ENCODE measurements around the gene NOSIP. TPM values are rescaled to one million over a fixed set of nuclear protein-coding genes. Genes with fewer than 3 reads are reported as not detected.
A peak's percentile ranks its signal among the peaks of the same experiment; 100 is the strongest.

Gene NOSIP
- total RNA-seq, 2 donors from 2014 or later = 101 to 103 TPM

- peaks cover 76% of the 10 kb centered on the region for H3K36me3 Mint-ChIP-seq (ENCODE audit: low read depth)
- ATAC-seq (replicated peaks) = peak; percentile 19
- H3K27me3 Mint-ChIP-seq = no peaks in the 10 kb centered on the region
- H3K27ac Mint-ChIP-seq = peak overlapping the region; percentile 95
- peak overlapping the region; percentile 81 for H3K4me3 Mint-ChIP-seq
- peaks cover 47% of the 10 kb centered on the region for H3K4me1 Mint-ChIP-seq
- H3K9me3 Mint-ChIP-seq = no peaks in the 10 kb centered on the region
Measured at GRCh38 chr19:49555600-49556411, 24.6 kb downstream of the NOSIP start.

GRCh38 chr19:49554701-49555181 lies 25.6 kb downstream of the NOSIP start:
- Mint-ChIP-seq H3K9me3 (no peaks in the 10 kb centered on the region), H3K36me3 (ENCODE audit: low read depth) (peaks cover 65% of the 10 kb centered on the region), H3K4me3 (peak overlapping the region; percentile 81), H3K27ac (peak overlapping the region; percentile 95), H3K4me1 (peaks cover 41% of the 10 kb centered on the region), H3K27me3 (no peaks in the 10 kb centered on the region)
- peak; percentile 43 for ATAC-seq (replicated peaks)

GRCh38 chr19:49553451-49554271 lies 26.7 kb downstream of the NOSIP start:
- peak; percentile 89 for ATAC-seq (replicated peaks)
- peak overlapping the region; percentile 95 for H3K27ac Mint-ChIP-seq
- H3K9me3 Mint-ChIP-seq = no peaks in the 10 kb centered on the region
- peaks cover 30% of the 10 kb centered on the region for H3K4me1 Mint-ChIP-seq
- H3K27me3 Mint-ChIP-seq = no peaks in the 10 kb centered on the region
- H3K4me3 Mint-ChIP-seq = peak overlapping the region; percentile 81
- H3K36me3 Mint-ChIP-seq (ENCODE audit: low read depth) = peaks cover 54% of the 10 kb centered on the region

- ATAC-seq (replicated peaks) = peak; percentile 26
- Mint-ChIP-seq H3K9me3 (no peaks in the 10 kb centered on the region), H3K27ac (peak overlapping the region; percentile 95), H3K4me1 (peaks cover 26% of the 10 kb centered on the region), H3K36me3 (ENCODE audit: low read depth) (peaks cover 47% of the 10 kb centered on the region), H3K27me3 (no peaks in the 10 kb centered on the region), H3K4me3 (peak overlapping the region; percentile 81)
Measured at GRCh38 chr19:49552749-49553148, 27.6 kb downstream of the NOSIP start.

GRCh38 chr19:49551531-49551930 lies 28.8 kb downstream of the NOSIP start:
- H3K27me3 Mint-ChIP-seq = no peaks in the 10 kb centered on the region
- H3K9me3 Mint-ChIP-seq = no peaks in the 10 kb centered on the region
- peaks cover 26% of the 10 kb centered on the region for H3K4me1 Mint-ChIP-seq
- ATAC-seq (replicated peaks) = no peak
- H3K27ac Mint-ChIP-seq = peak overlapping the region; percentile 75
- H3K36me3 Mint-ChIP-seq (ENCODE audit: low read depth) = peaks cover 37% of the 10 kb centered on the region
- H3K4me3 Mint-ChIP-seq = no peak overlapping the region

- peak overlapping the region; percentile 26 for H3K27ac Mint-ChIP-seq
- ATAC-seq (replicated peaks) = no peak
- peaks cover 12% of the 10 kb centered on the region for H3K36me3 Mint-ChIP-seq (ENCODE audit: low read depth)
- H3K4me1 Mint-ChIP-seq = peaks cover 27% of the 10 kb centered on the region
- H3K27me3 Mint-ChIP-seq = no peaks in the 10 kb centered on the region
- no peak overlapping the region for H3K4me3 Mint-ChIP-seq
- no peaks in the 10 kb centered on the region for H3K9me3 Mint-ChIP-seq
Measured at GRCh38 chr19:49549045-49549444, 31.3 kb downstream of the NOSIP start.

GRCh38 chr19:49546825-49547565 lies 33.4 kb downstream of the NOSIP start:
- no peaks in the 10 kb centered on the region for H3K36me3 Mint-ChIP-seq (ENCODE audit: low read depth)
- H3K9me3 Mint-ChIP-seq = no peaks in the 10 kb centered on the region
- peaks cover 15% of the 10 kb centered on the region for H3K4me1 Mint-ChIP-seq
- H3K27me3 Mint-ChIP-seq = no peaks in the 10 kb centered on the region
- peak; percentile 84 for ATAC-seq (replicated peaks)
- peak overlapping the region; percentile 28 for H3K27ac Mint-ChIP-seq
- peak overlapping the region; percentile 67 for H3K4me3 Mint-ChIP-seq

- Mint-ChIP-seq H3K4me1 (peaks cover 15% of the 10 kb centered on the region), H3K4me3 (peak overlapping the region; percentile 3), H3K27ac (no peak overlapping the region), H3K9me3 (no peaks in the 10 kb centered on the region), H3K27me3 (no peaks in the 10 kb centered on the region), H3K36me3 (ENCODE audit: low read depth) (no peaks in the 10 kb centered on the region)
- ATAC-seq (replicated peaks) = no peak
Measured at GRCh38 chr19:49544154-49544553, 36.2 kb downstream of the NOSIP start.

GRCh38 chr19:49543032-49543431 lies 37.3 kb downstream of the NOSIP start:
- Mint-ChIP-seq H3K36me3 (ENCODE audit: low read depth) (no peaks in the 10 kb centered on the region), H3K27me3 (no peaks in the 10 kb centered on the region), H3K9me3 (no peaks in the 10 kb centered on the region), H3K4me3 (no peak overlapping the region), H3K27ac (no peak overlapping the region), H3K4me1 (peaks cover 15% of the 10 kb centered on the region)
- no peak for ATAC-seq (replicated peaks)

- ATAC-seq (replicated peaks) = no peak
- no peak overlapping the region for H3K27ac Mint-ChIP-seq
- no peaks in the 10 kb centered on the region for H3K27me3 Mint-ChIP-seq
- H3K4me3 Mint-ChIP-seq = no peak overlapping the region
- peaks cover 15% of the 10 kb centered on the region for H3K4me1 Mint-ChIP-seq
- no peaks in the 10 kb centered on the region for H3K36me3 Mint-ChIP-seq (ENCODE audit: low read depth)
- H3K9me3 Mint-ChIP-seq = no peaks in the 10 kb centered on the region
Measured at GRCh38 chr19:49542446-49542845, 37.9 kb downstream of the NOSIP start.

- Mint-ChIP-seq H3K4me3 (no peak overlapping the region), H3K4me1 (peaks cover 12% of the 10 kb centered on the region), H3K27ac (no peak overlapping the region), H3K36me3 (ENCODE audit: low read depth) (no peaks in the 10 kb centered on the region), H3K9me3 (no peaks in the 10 kb centered on the region), H3K27me3 (no peaks in the 10 kb centered on the region)
- no peak for ATAC-seq (replicated peaks)
Measured at GRCh38 chr19:49541914-49542313, 38.4 kb downstream of the NOSIP start.

- H3K27me3 Mint-ChIP-seq = no peaks in the 10 kb centered on the region
- H3K27ac Mint-ChIP-seq = no peak overlapping the region
- no peaks in the 10 kb centered on the region for H3K9me3 Mint-ChIP-seq
- no peak for ATAC-seq (replicated peaks)
- H3K4me3 Mint-ChIP-seq = no peak overlapping the region
- peaks cover 3% of the 10 kb centered on the region for H3K36me3 Mint-ChIP-seq (ENCODE audit: low read depth)
- H3K4me1 Mint-ChIP-seq = peaks cover 15% of the 10 kb centered on the region
Measured at GRCh38 chr19:49539192-49539952, 41.0 kb downstream of the NOSIP start.

- H3K27ac Mint-ChIP-seq = no peak overlapping the region
- no peak overlapping the region for H3K4me3 Mint-ChIP-seq
- no peaks in the 10 kb centered on the region for H3K9me3 Mint-ChIP-seq
- H3K4me1 Mint-ChIP-seq = peaks cover 11% of the 10 kb centered on the region
- no peak for ATAC-seq (replicated peaks)
- peaks cover 5% of the 10 kb centered on the region for H3K36me3 Mint-ChIP-seq (ENCODE audit: low read depth)
- no peaks in the 10 kb centered on the region for H3K27me3 Mint-ChIP-seq
Measured at GRCh38 chr19:49538643-49539042, 41.7 kb downstream of the NOSIP start.

Data from activated T-helper 17 cell treated with anti-CD3 and anti-CD28 coated beads, Interleukin-2, amount 50 U/mL, for 72 hours (primary cell).